Activated CD4-positive, alpha-beta memory T cell treated with anti-CD3 and anti-CD28 coated beads for 36 hours (primary cell): ENCODE results near the gene SERPINB7. TPM values are rescaled to one million over a fixed set of nuclear protein-coding genes. Genes with fewer than 3 reads are reported as not detected.

ENCODE experiments used
- total RNA-seq, 2 experiments: library from RNA; stranded (reverse); gene quantifications; one replicate each; pipeline ENCODE4 v1.2.3, GENCODE V29; 2021

SERPINB7 gene
- total RNA-seq, 2 experiments from 2014 or later = not detected

Other genes starting within 250 kb of the SERPINB7 start
- not detected for gene SERPINB12, start 233.0 kb upstream of the SERPINB7 start, total RNA-seq
- gene SERPINB13, start 188.1 kb upstream of the SERPINB7 start, total RNA-seq = not detected
- not detected for gene SERPINB4, start 131.2 kb upstream of the SERPINB7 start, total RNA-seq
- gene SERPINB3, start 113.5 kb upstream of the SERPINB7 start, total RNA-seq = not detected
- gene SERPINB11, start 72.5 kb upstream of the SERPINB7 start, total RNA-seq = not detected
- not detected for gene SERPINB2, start 112.3 kb downstream of the SERPINB7 start, total RNA-seq
- gene SERPINB10, start 132.5 kb downstream of the SERPINB7 start, total RNA-seq = not detected
- gene HMSD, start 173.9 kb downstream of the SERPINB7 start, total RNA-seq = 10 to 100 TPM; 18.9 to 19.5 TPM
- 10 to 100 TPM; 14.6 to 14.9 TPM for gene SERPINB8, start 194.7 kb downstream of the SERPINB7 start, total RNA-seq